Neuronal stem cell (in vitro differentiated cells): ENCODE data around the gene ABCB11.

Source experiments
- DNase-seq: peaks from one replicate; pipeline ENCODE4 v3.0.0-alpha.2; 2013; ENCODE audit warnings: low spot score
- H2AFZ ChIP-seq: one replicate; pipeline ENCODE4 v1.6.1; 2013; ENCODE audit warnings: mild to moderate bottlenecking, low read length, inconsistent platforms
- H2AK5ac ChIP-seq: 2 replicates; pipeline ENCODE4 v1.6.1; 2013; ENCODE audit warnings: low read depth, mild to moderate bottlenecking, inconsistent platforms, low read length, moderate library complexity, mixed read lengths
- H2BK120ac ChIP-seq: 2 replicates; pipeline ENCODE4 v1.6.1; 2013; ENCODE audit warnings: low read depth, mild to moderate bottlenecking, inconsistent platforms, low read length, moderate library complexity, mixed read lengths
- H2BK12ac ChIP-seq: one replicate; pipeline ENCODE4 v1.6.1; 2013; ENCODE audit warnings: low read length, inconsistent platforms
- H2BK15ac ChIP-seq: 2 replicates; pipeline ENCODE4 v1.6.1; 2013; ENCODE audit warnings: mild to moderate bottlenecking, low read length, inconsistent platforms, mixed read lengths
- H2BK5ac ChIP-seq: one replicate; pipeline ENCODE4 v1.6.1; 2013; ENCODE audit warnings: inconsistent platforms, mild to moderate bottlenecking, low read length, moderate library complexity
- H3K14ac ChIP-seq: one replicate; pipeline ENCODE4 v1.6.1; 2013; ENCODE audit warnings: low read length, inconsistent platforms
- H3K18ac ChIP-seq: 2 replicates; pipeline ENCODE4 v1.6.1; 2013; ENCODE audit warnings: low read length, inconsistent platforms
- H3K23ac ChIP-seq: 2 replicates; pipeline ENCODE4 v1.6.1; 2013; ENCODE audit warnings: low read depth, mild to moderate bottlenecking, mixed read lengths, low read length, inconsistent platforms; ENCODE audit not compliant: poor library complexity
- H3K27ac ChIP-seq: replicated peaks from 3 replicates; pipeline ENCODE4 v1.5.1; 2013; ENCODE audit warnings: low read length, inconsistent platforms
- H3K27me3 ChIP-seq, 3 experiments: 2 replicates each; pipeline ENCODE4 v1.6.1; 2013; ENCODE audit warnings: low read length in 3 of 3, mild to moderate bottlenecking in 2 of 3, inconsistent platforms in 1 of 3, low read depth in 1 of 3, mixed read lengths in 1 of 3, moderate library complexity in 1 of 3; ENCODE audit not compliant: control insufficient read depth in 3 of 3, insufficient read depth in 3 of 3
- H3K36me3 ChIP-seq, 2 donors: replicated peaks in 1 of 2; 2 replicates each; pipeline ENCODE4 v1.6.1; 2013; ENCODE audit warnings: low read length in 2 of 2; ENCODE audit not compliant: control insufficient read depth in 2 of 2, insufficient read depth in 2 of 2
- H3K4ac ChIP-seq: 2 replicates; pipeline ENCODE4 v1.6.1; 2013; ENCODE audit warnings: inconsistent platforms, mild to moderate bottlenecking, low read length, moderate library complexity
- H3K4me1 ChIP-seq, 2 donors: 1 replicate in 1 of 2; 2 replicates in 1 of 2; pipeline ENCODE4 v1.6.1; 2013; ENCODE audit warnings: low read length in 2 of 2, low read depth in 1 of 2; ENCODE audit not compliant: control insufficient read depth in 2 of 2, insufficient read depth in 1 of 2
- H3K4me2 ChIP-seq: one replicate; pipeline ENCODE4 v1.6.1; 2013; ENCODE audit warnings: mild to moderate bottlenecking, low read length, inconsistent platforms; ENCODE audit not compliant: insufficient read depth, poor library complexity, severe bottlenecking
- H3K4me3 ChIP-seq, 2 donors: 2 replicates each; pipeline ENCODE4 v1.5.1; 2013; ENCODE audit warnings: low read length in 2 of 2, mild to moderate bottlenecking in 2 of 2, inconsistent platforms in 1 of 2, moderate library complexity in 1 of 2
- H3K79me1 ChIP-seq: one replicate; pipeline ENCODE4 v1.6.1; 2013; ENCODE audit warnings: low read depth, mild to moderate bottlenecking, inconsistent platforms, low read length, moderate library complexity
- H3K9ac ChIP-seq: one replicate; pipeline ENCODE4 v1.6.1; 2013; ENCODE audit warnings: mild to moderate bottlenecking, low read depth, low read length, inconsistent platforms; ENCODE audit not compliant: poor library complexity
- H3K9me3 ChIP-seq, 2 donors: replicated peaks in 1 of 2; 2 replicates each; pipeline versions ENCODE3 to v1.6.1; 2013; ENCODE audit warnings: low read length in 2 of 2, mild to moderate bottlenecking in 2 of 2, inconsistent platforms in 1 of 2, low read depth in 1 of 2, mixed read lengths in 1 of 2, moderate library complexity in 1 of 2; ENCODE audit not compliant: control insufficient read depth in 2 of 2, insufficient read depth in 1 of 2
- H4K8ac ChIP-seq: one replicate; pipeline ENCODE4 v1.6.1; 2013; ENCODE audit warnings: low read depth, mild to moderate bottlenecking, inconsistent platforms, low read length, moderate library complexity
- H4K91ac ChIP-seq: one replicate; pipeline ENCODE4 v1.6.1; 2013; ENCODE audit warnings: low read length, low read depth, mild to moderate bottlenecking, inconsistent platforms; ENCODE audit not compliant: poor library complexity
- WGBS, 2 donors: extraction: QIAGEN DNeasy Blood & Tissue Kit; methylation state at CpG; one replicate each; pipeline ENCODE4 v1.1.7; 2013; ENCODE audit warnings: missing lambda C conversion rate in 2 of 2, mixed read lengths in 1 of 2; ENCODE audit not compliant: insufficient read length in 2 of 2, insufficient replicate concordance in 1 of 2; ENCODE audit errors: extremely low coverage in 2 of 2; 5-methylcytosine and 5-hydroxymethylcytosine counted together

The ABCB11 gene

GRCh38 chr2:168992591-168993349, 38.4 kb downstream of the ABCB11 start:
- H4K91ac ChIP-seq, result no peak overlapping the region
- no peak overlapping the region for H3K4ac ChIP-seq
- no peak overlapping the region for H2BK120ac ChIP-seq
- no peak overlapping the region for H4K8ac ChIP-seq
- H3K14ac ChIP-seq, result no peak overlapping the region
- H2AK5ac ChIP-seq, result no peak overlapping the region
- H2BK15ac ChIP-seq, result no peak overlapping the region
- no peaks in the 10 kb centered on the region for H3K79me1 ChIP-seq
- no peak overlapping the region for H3K18ac ChIP-seq
- no peaks in the 10 kb centered on the region for H3K9me3 ChIP-seq
- no peak overlapping the region for H3K4me2 ChIP-seq
- H3K36me3 ChIP-seq, result no peaks in the 10 kb centered on the region
- no peak overlapping the region for H2BK5ac ChIP-seq
- WGBS, 2 donors, result no CpG with 5 or more reads among the region's 7 CpGs
- no peak for DNase-seq
- no peak overlapping the region for H2AFZ ChIP-seq
- no peak overlapping the region for H3K23ac ChIP-seq
- H3K9ac ChIP-seq, result no peak overlapping the region
- no peaks in the 10 kb centered on the region for H3K27me3 ChIP-seq
- no peak overlapping the region for H3K27ac ChIP-seq
- H3K4me1 ChIP-seq, result peaks cover 0 to 3% of the 10 kb centered on the region in 2 donors
- H2BK12ac ChIP-seq, result no peak overlapping the region
- no peak overlapping the region for H3K4me3 ChIP-seq

GRCh38 chr2:168992026-168992425, 39.1 kb downstream of the ABCB11 start:
- Histone ChIP-seq H3K79me1 (no peaks in the 10 kb centered on the region), H3K4me2 (no peak overlapping the region), H2AFZ (no peak overlapping the region), H3K14ac (no peak overlapping the region), H2AK5ac (no peak overlapping the region), H3K9ac (no peak overlapping the region), H4K8ac (no peak overlapping the region), H4K91ac (no peak overlapping the region), H2BK12ac (no peak overlapping the region), H3K36me3 (no peaks in the 10 kb centered on the region), H3K23ac (no peak overlapping the region), H3K4ac (no peak overlapping the region), H3K4me3 (no peak overlapping the region), H3K4me1 (peaks cover 0 to 3% of the 10 kb centered on the region in 2 donors), H2BK15ac (no peak overlapping the region), H3K27ac (no peak overlapping the region), H3K27me3 (no peaks in the 10 kb centered on the region), H2BK120ac (no peak overlapping the region), H3K18ac (no peak overlapping the region), H3K9me3 (no peaks in the 10 kb centered on the region), H2BK5ac (no peak overlapping the region)
- DNase-seq, result no peak
- no CpG with 5 or more reads among the region's 3 CpGs for WGBS, 2 donors

DNA sequence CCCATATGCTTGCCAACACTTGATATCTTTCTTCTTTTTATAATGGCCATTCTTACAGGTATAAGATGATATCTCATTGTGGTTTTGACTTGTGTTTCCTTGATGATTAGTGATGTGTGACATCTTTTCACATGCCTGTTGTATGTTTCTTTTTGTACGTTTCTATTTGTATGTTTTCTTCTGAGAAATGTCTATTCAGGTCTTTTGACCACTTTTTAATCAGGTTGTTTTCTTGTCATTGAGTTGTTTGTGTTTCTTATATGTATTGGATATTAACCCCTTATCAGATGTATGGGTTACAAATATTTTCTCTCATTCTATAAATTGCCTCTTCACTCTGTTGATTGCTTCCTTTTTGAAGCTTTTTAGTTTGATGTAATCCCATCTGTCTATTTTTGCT, 42.4 kb downstream of the ABCB11 start:
- H3K27me3 ChIP-seq, result no peaks in the 10 kb centered on the region

DNA sequence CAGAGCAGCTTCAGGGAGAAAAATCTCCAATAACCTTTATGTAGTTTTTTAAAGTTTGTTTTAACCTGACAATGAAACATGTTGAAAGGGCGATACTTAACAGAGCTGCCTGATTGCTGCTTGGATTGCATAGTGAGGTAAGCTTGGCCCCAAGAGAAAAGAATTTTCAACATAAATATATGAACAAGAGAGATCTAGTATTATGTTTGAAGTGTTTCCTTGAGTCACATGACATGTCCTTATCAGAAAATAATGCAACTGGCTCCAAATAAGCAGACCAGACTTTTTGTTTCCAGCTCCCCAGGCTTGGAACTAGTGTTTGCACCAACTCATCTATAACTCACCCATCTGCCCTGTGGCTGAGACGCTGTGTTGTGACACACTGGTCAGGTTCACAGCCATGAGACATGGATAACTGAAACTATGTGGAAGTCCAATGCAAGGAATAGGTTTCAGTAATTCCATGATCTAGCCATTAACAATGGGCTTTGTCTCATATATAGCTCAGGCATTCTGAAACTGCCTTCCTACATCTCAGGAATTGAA, 44.7 kb downstream of the ABCB11 start:
- Histone ChIP-seq H2AK5ac (no peak overlapping the region), H3K36me3 (no peaks in the 10 kb centered on the region), H3K14ac (no peak overlapping the region), H3K23ac (no peak overlapping the region), H2AFZ (no peak overlapping the region), H3K4me3 (no peak overlapping the region), H2BK120ac (no peak overlapping the region), H3K4me2 (no peak overlapping the region), H3K4me1 (no peaks in the 10 kb centered on the region), H2BK12ac (no peak overlapping the region), H4K91ac (no peak overlapping the region), H4K8ac (no peak overlapping the region), H3K4ac (no peak overlapping the region), H3K9ac (no peak overlapping the region), H2BK5ac (no peak overlapping the region), H3K18ac (no peak overlapping the region), H3K9me3 (no peaks in the 10 kb centered on the region), H3K27me3 (no peaks in the 10 kb centered on the region), H2BK15ac (no peak overlapping the region), H3K79me1 (no peaks in the 10 kb centered on the region), H3K27ac (no peak overlapping the region)
- no CpG with 5 or more reads among the region's 2 CpGs for WGBS, 2 donors
- no peak for DNase-seq

More for the DNA sequence above, 42.4 kb downstream of the ABCB11 start:
- Histone ChIP-seq H2AK5ac (no peak overlapping the region), H3K4me1 (peaks cover 0 to 2% of the 10 kb centered on the region in 2 donors), H4K91ac (no peak overlapping the region), H3K23ac (no peak overlapping the region), H3K9ac (no peak overlapping the region), H3K36me3 (no peaks in the 10 kb centered on the region), H3K4me2 (no peak overlapping the region), H3K9me3 (no peaks in the 10 kb centered on the region), H2AFZ (no peak overlapping the region), H3K79me1 (no peaks in the 10 kb centered on the region), H2BK12ac (no peak overlapping the region), H3K4me3 (no peak overlapping the region), H3K18ac (no peak overlapping the region), H4K8ac (no peak overlapping the region), H3K27ac (no peak overlapping the region), H2BK15ac (no peak overlapping the region), H3K14ac (no peak overlapping the region), H3K4ac (no peak overlapping the region), H2BK120ac (no peak overlapping the region), H2BK5ac (no peak overlapping the region)
- WGBS, 2 donors, result no CpG with 5 or more reads among the region's 1 CpG
- no peak for DNase-seq
